GM18511 (cell line): Measurements from ENCODE around the gene SLC8A1.

Source experiments
- ATAC-seq: cut with Tn5 transposase; IDR thresholded peaks from one replicate; pipeline ENCODE4 v1.9.1; 2021; ENCODE audit warnings: mild to moderate bottlenecking, moderate library complexity; ENCODE audit not compliant: unreplicated experiment

The SLC8A1 gene

DNA sequence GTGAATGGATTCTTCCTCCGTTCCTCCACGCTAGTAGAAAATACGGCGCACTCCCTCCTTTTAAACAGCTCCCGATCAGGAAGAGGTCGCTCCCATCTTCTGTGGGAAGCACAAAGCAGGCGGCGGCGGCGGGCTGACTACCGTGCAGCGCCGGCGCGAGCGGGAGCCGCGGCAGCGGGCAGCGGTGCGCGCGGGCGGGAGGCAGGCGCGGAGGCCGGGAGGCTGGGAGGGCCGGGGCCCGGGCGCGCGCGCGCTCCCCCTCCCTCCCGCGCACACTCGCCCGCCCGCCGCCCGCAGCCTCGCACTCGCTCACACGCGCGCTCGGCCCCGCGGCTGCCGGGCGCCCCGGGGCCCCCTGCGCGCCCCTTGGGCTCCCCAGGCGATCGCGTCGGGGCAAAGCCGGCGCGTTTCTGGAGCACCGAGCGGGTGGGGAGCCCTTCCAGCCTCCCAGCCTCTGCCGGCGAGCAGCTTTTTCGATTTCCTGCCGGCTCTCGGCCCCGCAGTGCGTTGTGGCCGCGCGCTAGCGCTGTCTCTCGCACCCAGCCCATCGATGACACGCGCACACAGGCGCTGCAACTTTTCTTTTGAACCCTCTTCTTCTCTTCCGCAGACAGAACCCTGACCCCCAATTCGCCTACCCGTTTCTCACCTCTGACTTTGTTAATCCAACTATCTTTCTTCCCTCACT lies at the start of gene SLC8A1:
Gene SLC8A1 (minus strand): TSS at position 173 of the 688 bp plus-strand sequence.
- ATAC-seq, result no peak

DNA sequence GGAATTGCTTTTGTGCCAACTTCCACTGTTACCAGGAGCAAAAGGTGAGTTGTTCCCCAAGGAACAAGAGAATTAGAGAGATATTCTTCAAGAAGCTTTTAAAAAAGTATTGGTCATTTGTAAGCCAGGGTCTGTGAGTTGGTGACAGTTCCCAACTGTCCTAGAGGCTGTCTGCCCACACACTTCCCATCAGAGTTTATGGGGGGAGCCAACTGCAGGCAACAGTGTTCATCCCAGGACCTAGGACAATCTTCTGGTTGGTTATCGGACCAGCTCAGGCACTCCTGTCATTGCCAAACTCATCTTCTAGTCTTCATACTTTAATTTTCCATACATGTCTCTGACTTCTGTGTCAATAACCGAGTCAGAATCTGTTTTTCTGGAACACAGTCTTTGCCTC lies 47.5 kb upstream of the SLC8A1 start:
- no peak for ATAC-seq

DNA sequence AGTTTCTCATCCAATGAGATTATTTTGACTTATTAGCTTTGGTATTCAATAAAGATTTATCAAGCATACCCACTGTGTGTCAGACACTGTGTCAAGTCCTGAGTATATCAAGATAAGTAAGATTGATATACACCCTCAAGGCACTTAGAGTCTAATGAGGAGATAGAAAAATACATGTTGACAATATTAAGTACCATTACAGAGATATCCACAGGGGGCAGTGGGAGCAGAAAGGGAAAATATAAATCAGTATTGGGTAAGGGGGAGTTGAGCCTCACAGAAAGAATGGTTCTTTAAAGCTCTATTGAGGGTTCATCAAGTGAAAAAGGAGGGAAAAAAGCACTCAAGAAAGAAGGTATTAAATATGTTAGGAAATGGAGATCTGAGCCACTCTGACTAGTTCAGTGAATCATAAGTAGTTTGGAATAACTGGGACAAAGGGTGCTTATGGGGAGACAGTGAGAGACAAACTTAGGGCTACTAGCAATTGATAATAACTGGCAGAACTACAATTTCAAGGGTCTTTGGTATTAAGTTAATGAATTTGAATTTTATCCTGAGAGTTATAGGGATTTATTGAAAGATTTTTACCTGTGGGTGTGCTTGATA lies 45.5 kb upstream of the SLC8A1 start:
- no peak for ATAC-seq

- ATAC-seq, result no peak
Observed at GRCh38 chr2:40489678-40489960, 37.7 kb upstream of the SLC8A1 start.

- ATAC-seq, result no peak
Observed at GRCh38 chr2:40488927-40489677, 37.2 kb upstream of the SLC8A1 start.

- ATAC-seq, result no peak
Observed at GRCh38 chr2:40488101-40488601, 36.3 kb upstream of the SLC8A1 start.

GRCh38 chr2:40487602-40488001 lies 35.7 kb upstream of the SLC8A1 start:
- ATAC-seq, result no peak

DNA sequence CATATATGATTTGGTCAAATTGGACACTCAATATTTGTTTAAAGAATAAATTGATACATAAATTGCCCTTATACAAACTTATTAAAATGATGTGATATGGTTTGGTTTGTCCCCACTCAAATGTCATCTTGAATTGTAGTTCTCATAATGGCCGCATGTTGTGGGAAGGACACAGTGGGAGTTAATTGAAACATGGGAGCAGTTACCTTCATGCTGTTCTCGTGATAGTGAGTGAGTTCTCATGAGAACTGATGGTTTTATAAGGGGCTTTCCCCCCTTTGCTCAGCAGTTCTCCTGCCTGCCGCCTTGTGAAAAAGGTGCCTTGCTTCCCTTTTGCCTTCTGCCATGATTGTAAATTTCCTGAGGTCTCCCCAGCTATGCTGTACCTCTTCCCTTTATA lies 34.0 kb upstream of the SLC8A1 start:
- ATAC-seq, result no peak

DNA sequence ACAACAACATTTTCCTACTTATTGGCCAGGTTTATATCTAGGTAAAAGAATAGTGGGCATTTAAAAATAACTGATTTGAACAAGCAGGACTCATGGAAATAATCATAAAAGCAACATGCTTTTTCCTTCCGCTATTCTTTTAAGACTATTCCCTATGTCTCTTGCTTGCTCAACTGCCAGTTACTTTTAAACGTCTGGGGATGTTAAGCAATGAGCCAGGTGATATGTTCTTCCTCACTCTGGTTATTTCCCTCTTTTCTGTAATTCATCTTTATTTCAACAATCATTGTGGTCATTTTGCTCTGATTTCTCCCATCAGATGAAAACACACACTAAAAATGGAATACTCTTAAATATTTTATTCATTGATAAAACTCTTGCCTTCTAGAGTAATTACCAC lies 33.4 kb upstream of the SLC8A1 start:
- ATAC-seq, result no peak

- ATAC-seq, result no peak
Observed at GRCh38 chr2:40483549-40484243, 31.8 kb upstream of the SLC8A1 start.

GRCh38 chr2:40480596-40480995 lies 28.7 kb upstream of the SLC8A1 start:
- ATAC-seq, result no peak

GRCh38 chr2:40480073-40480472 lies 28.2 kb upstream of the SLC8A1 start:
- no peak for ATAC-seq

DNA sequence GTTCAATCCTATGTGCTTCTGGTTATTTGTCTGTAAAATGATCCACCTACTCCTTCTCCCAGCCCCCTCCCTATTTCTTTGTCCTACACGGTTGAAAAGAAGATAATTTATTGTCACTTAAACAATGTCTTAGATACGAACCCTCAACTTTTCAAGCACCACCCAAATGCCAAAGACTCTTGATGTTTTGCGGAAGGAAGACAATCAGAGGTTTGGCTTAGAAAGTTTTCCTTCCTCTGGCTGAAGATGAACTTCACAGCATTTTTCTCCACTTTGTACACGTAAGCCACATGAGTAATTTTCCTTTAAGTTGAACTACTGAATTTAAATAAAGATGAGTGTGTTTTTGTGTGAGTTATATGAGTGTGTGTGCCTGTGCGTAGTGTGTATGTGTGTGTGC lies 25.5 kb upstream of the SLC8A1 start:
- ATAC-seq, result no peak

- ATAC-seq, result no peak
Observed at GRCh38 chr2:40476436-40476835, 24.5 kb upstream of the SLC8A1 start.

DNA sequence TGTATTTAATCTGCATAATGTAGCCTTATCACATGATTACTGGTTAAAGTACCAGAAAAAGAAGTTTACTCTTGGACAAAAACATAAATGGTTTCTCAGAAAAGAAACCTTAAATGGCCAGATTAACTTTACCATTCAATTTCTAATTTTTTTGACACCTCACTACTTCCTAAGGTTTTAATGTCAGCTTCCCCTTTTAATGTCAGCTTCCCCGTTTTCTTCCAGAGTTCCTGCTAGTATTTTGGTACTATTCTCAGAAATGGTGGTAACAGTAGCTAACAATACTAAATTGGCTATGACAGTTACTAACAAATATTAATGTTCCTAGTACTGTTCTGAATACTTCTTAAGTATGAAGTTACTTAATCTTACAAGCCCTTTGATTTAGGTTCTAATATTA lies 22.4 kb upstream of the SLC8A1 start:
- no peak for ATAC-seq

DNA sequence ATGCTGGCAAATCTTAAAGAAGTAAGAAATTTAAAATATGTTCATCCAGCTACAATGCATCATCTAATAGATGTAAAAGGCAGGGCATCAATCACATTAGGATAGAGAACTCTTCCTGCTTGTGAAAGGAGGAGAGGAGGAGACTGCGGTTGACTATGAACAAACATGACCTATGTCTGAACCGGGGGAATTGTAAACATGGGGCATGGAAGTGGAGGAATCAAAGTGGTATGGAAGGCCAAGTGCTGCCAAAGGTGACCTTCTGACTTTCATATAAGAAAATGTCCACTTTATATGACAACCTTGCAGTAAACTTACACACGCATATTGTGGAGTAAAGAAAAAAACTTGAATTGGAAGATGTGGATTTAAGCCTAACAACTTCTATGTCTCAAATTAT lies 20.0 kb upstream of the SLC8A1 start:
- no peak for ATAC-seq

- peak; percentile 64 for ATAC-seq
Observed at GRCh38 chr2:40470822-40471813, 19.2 kb upstream of the SLC8A1 start.

DNA sequence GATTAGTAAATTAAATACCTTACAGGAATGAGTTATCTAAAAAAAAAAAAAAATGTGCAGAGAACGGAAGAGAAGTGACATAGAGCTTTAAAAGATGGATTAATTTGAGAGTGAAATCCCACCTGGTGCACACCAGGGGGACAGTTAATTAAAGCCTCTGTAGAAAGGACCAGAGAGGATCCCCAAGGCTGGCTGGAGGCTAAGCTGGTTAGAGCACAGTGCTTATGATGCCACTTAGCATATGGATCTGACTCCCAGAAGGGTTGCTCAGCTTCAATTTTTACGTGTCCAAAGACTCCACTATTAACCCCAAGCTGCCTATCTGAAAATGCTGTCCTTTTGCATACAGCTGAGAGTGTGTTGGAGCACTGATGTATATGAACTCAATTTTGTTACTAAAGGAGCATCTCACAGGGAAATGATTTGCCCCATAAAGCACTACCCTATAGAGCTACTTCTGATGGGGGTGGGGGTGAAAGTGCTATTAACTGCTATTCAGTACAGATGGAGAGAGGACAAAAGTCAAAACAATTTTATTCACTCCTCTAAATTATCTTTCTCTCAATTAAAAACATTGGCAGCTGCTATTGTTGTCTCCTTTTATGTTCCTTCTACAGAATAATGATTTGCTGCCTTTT lies 15.2 kb upstream of the SLC8A1 start:
- ATAC-seq, result no peak

DNA sequence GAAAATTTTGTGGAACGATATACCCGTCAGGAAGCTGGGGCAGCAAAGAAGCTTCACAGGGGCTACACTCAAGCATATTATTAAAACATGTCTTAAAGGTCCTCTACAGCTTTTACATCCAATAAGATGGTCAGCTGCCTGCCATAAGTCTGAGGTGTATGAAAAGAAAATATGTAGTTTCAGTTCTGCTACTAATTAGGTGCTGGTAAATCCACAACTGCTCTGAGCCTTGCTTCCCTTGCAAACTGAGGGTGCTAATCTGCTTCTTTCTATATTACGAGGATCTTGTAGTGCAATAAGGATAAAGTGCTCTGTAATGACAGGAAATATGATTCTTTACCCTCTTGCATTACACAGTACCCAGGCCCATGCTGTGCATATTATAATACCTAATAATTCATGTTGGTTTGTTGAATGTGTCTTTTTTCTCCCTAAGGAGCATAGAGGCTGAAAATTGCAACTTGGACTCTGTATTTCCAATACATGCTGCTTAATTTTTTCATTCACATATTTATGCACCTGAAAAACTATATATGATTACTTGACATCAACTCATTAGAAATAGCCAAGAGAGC lies 14.5 kb upstream of the SLC8A1 start:
- no peak for ATAC-seq

GRCh38 chr2:40463112-40463511 lies 11.2 kb upstream of the SLC8A1 start:
- no peak for ATAC-seq
